Measurements from ENCODE around the gene CACNG4. TPM values are rescaled to one million over a fixed set of nuclear protein-coding genes. Genes with fewer than 3 reads are reported as not detected.

Gene CACNG4
- total RNA-seq, 1 experiment from 2014 or later = 6.3 TPM

GRCh38 chr17:67021196-67021595, 56.7 kb downstream of the CACNG4 start:
- H3K27ac ChIP-seq (ENCODE audit: insufficient read length, low read depth, low read length) = no peak overlapping the region
- H3K4me1 Mint-ChIP-seq = peaks cover 9 to 19% of the 10 kb centered on the region in 2 experiments
- TF ChIP-seq, protein P1, sequence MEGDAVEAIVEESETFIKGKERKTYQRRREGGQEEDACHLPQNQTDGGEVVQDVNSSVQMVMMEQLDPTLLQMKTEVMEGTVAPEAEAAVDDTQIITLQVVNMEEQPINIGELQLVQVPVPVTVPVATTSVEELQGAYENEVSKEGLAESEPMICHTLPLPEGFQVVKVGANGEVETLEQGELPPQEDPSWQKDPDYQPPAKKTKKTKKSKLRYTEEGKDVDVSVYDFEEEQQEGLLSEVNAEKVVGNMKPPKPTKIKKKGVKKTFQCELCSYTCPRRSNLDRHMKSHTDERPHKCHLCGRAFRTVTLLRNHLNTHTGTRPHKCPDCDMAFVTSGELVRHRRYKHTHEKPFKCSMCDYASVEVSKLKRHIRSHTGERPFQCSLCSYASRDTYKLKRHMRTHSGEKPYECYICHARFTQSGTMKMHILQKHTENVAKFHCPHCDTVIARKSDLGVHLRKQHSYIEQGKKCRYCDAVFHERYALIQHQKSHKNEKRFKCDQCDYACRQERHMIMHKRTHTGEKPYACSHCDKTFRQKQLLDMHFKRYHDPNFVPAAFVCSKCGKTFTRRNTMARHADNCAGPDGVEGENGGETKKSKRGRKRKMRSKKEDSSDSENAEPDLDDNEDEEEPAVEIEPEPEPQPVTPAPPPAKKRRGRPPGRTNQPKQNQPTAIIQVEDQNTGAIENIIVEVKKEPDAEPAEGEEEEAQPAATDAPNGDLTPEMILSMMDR (conservative IDR thresholded peaks at IDR 0.05) = no peak

More at GRCh38 chr17:67021196-67021595, 56.7 kb downstream of the CACNG4 start:
- Histone ChIP-seq H2AK5ac (ENCODE audit: insufficient read length, low read length) (no peak overlapping the region), H3K18ac (ENCODE audit: insufficient read length, low read depth, low read length) (no peak overlapping the region), H2AFZ (ENCODE audit: low read length) (no peak overlapping the region), H3K4me1 (ENCODE audit: insufficient read depth, low read length) (no peaks in the 10 kb centered on the region), H3T11ph (ENCODE audit: low read length) (no peak overlapping the region), H4K8ac (replicated peaks; ENCODE audit: insufficient read length, low read depth, low read length) (no peak overlapping the region), H3K79me1 (ENCODE audit: insufficient read depth, low read depth, low read length, poor library complexity, severe bottlenecking) (no peaks in the 10 kb centered on the region), H4K20me1 (ENCODE audit: control insufficient read depth, insufficient read depth, insufficient read length) (no peaks in the 10 kb centered on the region), H3K9me3 (ENCODE audit: control insufficient read depth, low read depth, low read length) (no peaks in the 10 kb centered on the region), H3K4ac (ENCODE audit: low read depth, low read length) (no peak overlapping the region), H3K9ac (ENCODE audit: extremely low read depth, insufficient read length, low read length) (no peak overlapping the region), H3K27me3 (ENCODE audit: insufficient read depth, low read length) (no peaks in the 10 kb centered on the region), H2BK20ac (ENCODE audit: low read depth, low read length, poor library complexity, severe bottlenecking) (no peak overlapping the region), H3K23ac (ENCODE audit: insufficient read length, low read depth, low read length) (no peak overlapping the region), H2BK5ac (ENCODE audit: insufficient read length, low read length) (no peak overlapping the region), H3K14ac (ENCODE audit: insufficient read depth, low read length) (no peak overlapping the region), H3K56ac (ENCODE audit: insufficient read length, low read depth, low read length) (no peak overlapping the region), H2BK15ac (ENCODE audit: low read depth, low read length) (no peak overlapping the region), H3K23me2 (ENCODE audit: insufficient read length, low read depth, low read length, poor library complexity, severe bottlenecking) (no peaks in the 10 kb centered on the region), H4K5ac (ENCODE audit: insufficient read length, low read depth, low read length) (no peak overlapping the region), H2BK120ac (ENCODE audit: low read depth, low read length, poor library complexity, severe bottlenecking) (no peak overlapping the region), H3K79me2 (ENCODE audit: insufficient read depth, low read length) (no peaks in the 10 kb centered on the region), H3K4me2 (ENCODE audit: insufficient read depth, insufficient read length, low read length) (no peak overlapping the region), H2BK12ac (ENCODE audit: insufficient read length, low read depth, low read length) (no peak overlapping the region), H4K91ac (ENCODE audit: insufficient read length, low read depth, low read length) (no peak overlapping the region)
- Mint-ChIP-seq H3K9me3 (no peaks in the 10 kb centered on the region; a peak in 1 of 5 replicates), H3K27ac (no peak overlapping the region), H3K27me3 (ENCODE audit: low read depth) (no peaks in the 10 kb centered on the region), H3K36me3 (ENCODE audit: insufficient read depth in 1 of 3, low read depth in 3 of 3) (no peaks in the 10 kb centered on the region), H3K4me3 (no peak overlapping the region)
- DNase-seq = no peak
- WGBS (ENCODE audit: extremely low coverage, insufficient read length, low lambda C conversion rate) = no CpG with 5 or more reads among the region's 7 CpGs

All from H9 (cell line).